ENCODE results near the gene TMEM31.

TMEM31 gene, protein sequence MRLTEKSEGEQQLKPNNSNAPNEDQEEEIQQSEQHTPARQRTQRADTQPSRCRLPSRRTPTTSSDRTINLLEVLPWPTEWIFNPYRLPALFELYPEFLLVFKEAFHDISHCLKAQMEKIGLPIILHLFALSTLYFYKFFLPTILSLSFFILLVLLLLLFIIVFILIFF

DNA sequence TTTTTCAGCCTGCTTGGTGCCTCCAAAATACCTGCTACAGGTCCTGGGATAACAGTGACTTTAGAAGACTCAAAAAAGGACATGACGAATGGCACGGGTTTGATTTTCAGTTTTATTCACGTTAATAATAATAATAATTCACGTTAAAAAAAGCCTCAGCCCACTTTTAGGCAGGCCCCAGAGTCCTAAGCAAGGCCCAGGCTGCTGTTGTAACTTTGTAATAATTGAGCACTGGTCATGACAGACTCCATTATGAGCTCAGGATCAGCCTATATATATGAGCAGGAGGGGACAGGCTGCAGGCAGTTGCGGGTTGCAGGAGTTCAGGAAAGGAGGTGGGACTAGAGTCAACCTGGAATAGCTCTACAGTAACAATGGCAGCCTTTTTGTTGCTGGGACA is at the start of gene TMEM31:
TSS of gene TMEM31 (plus strand) at position 301 of the 400 bp plus-strand sequence. CDS start 1,350 bp downstream, outside the sequence.
- DNase-seq: no peak

DNA sequence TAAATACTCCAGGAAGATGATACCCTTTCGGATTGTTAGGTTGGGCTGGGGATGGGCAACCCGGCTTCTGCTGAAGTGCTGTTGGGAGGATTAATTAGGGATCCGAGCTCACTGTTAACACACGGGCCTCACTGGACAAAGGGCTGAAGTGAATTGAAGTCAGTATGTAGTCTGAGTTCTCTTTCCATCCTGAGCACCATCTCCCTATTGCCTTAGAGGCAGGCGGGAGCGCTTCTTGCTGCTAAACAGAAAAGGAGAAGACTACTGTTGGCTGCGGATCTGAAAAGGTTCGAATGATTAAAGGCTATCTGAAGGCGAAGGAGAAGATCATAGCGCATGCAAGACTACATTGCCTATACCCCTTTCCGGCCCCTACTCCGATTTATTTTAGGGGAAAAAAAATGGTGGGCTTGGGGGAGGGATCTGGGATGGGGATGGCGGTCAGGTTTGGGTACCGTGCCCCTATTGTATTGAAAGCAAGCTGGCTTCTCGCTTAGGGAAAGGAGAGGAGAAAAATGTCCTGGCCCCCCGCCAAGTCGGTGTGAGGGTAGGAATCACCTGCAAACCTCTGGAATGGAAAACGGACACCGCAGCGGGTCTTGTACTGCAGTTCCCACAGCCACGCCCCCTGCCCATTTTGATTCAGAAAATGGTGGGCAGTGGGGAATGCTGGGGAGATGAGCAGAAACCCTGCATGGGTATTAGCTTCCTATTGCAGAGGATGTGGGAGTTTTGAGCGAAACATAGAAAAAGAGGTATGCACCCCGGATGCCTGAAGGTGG is 46.5 kb upstream of the TMEM31 start:
- no peak for DNase-seq

DNA sequence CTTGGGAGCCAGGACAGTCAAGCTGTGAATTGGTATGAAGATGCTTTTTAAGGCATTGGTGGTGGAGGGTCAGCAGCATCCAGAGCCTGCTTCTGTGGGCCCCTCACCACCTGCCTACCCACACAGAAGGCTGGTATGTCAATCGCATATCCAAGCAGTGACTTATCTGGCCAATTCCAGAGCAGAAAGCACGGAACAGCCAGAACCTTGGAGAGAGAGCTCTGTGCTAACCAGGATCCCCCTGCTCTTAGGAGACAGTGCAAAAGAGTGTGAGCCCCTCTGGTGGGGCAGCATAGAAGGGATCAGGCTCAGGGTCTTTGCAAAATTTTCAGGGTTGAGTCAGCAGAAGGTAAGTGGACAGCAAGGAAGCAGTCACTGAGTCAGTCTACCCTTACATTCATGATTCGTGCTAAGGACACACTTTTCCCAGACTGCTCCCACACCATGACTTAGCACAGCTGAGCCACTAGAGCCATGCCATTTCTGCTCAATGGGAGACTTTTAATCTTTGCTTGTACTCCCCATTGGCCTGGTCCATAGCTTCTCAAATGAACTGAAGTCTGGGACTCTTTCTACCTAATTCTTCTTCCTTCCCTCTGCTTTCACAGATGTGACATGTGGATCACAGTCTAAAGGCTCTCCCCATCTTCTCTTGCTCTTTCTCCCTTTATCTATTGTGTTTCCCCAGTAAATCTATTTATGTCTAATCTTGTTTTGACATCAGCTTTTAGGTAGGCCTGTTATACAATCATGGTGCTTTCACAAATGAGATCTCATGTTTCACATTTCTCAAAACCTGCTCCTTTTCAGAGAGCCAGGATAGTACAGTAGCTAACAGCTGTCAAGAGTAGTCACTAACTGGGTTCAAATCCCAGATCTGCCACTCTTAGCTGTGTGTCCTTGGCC is 44.3 kb upstream of the TMEM31 start:
- DNase-seq: peak; percentile 56

DNA sequence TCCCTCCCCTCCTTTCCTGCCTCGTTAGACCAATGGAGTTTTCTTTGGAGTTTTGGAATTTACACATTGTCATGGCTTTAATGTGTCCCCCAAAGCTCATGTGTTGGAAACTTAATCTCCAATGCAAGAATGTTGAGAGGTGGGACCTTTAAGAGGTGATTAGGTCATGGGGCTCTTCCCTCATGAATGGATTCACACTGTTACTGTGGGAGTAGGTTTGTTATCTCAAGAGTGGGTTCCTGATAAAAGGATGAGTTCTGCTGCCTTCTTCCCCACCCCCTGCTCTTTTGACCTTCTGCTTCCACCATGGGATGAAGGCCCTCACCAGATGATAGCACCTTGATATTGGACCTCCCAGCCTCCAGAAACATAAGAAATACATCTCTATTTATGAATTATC is 41.0 kb upstream of the TMEM31 start:
- no peak for DNase-seq

DNA sequence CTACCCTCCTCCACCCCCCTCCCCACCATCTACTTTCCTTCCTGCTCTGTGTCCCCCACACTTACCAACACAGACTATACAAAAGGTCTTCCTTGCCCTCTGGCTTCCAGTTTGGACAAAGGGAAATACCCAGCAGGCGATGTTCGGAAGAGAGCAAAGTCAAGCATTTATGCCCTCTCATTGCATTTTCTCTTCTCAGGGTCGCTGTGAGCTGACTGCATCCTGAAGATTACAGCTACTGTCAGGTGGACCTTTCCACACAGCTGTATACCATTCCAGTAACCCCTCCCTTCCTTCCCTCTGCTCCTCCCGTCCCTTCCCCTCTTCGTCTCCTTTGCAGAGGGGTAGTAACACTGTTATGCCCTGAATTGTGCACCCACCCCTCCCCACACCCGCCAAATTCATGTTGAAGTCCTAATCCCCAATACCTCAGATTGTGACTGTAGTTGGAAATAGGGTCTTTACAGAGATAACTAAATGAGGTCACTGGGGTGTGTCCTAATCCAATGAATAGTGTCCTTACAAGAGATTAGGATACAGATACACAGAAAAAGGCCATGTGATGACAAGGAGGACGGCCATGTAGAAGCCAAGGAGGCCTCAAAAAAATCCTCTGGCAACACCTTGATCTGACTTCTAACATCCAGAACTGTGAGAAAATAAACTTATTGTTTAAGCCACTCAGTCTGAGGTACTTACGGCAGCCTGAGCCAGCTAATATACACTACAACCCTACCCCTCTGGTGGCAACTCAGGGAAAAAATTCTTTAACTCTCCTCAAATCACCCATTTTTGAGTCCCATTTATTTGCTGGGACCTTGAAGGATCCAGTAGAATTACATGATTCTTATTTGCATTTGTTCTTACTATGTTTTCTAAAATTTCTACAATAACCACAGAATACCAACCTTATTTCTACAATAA is 35.9 kb upstream of the TMEM31 start:
- peak; percentile 68 for DNase-seq

DNA sequence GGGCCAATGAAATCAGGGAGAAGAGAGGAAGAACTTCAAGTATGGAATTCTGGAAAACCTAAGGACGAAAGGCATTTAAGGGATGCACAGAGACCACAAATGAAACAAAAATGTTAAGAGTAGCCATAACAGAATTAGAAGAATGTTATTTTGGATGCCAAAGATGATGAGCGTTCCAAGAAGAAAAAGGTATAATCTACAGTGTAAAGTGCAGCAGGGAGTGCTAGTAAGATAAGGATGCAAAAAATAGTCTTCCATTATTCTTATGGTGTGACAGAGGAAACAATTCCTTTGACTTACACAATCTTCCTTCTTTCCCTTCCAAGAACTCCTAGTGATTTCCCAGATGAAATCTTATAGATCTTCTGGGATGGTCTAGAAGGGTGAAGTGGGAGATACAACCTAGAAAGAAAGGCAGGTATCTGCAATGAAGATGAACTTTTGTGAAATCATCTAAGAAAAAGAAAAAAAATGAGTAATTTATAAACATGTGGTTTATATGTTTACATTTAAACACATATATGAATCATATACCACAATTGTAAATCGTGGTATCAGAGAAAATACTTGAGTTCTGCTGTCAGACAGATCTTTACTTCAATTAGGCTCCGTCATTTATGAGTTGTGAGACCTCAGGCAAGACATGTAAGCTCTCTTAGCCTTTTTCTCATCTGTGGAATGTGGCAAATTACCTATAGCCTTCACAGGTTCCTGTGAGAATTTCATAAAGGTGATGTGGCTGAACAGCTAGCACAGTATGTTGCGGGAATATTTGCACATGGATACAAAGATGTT is 32.3 kb upstream of the TMEM31 start:
- DNase-seq: no peak

DNA sequence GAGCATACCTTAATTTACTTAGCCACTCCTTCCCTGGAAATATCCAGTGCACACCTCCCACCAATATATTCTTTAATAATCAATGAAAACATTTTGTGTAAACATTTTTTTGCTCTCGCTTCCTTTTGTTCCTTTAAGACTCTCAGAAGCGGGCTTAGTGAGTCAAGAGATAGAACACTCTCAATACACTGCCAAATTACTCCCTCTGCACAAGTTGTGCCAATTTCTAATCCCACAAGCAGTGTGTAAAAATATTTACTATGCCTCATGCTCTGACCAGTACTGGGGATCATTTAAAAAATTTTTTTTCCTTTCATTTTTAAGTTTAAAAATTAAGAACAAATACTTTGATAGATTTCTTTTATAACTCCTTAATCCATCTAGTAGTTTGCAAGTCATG is 29.3 kb upstream of the TMEM31 start:
- no peak for DNase-seq

DNA sequence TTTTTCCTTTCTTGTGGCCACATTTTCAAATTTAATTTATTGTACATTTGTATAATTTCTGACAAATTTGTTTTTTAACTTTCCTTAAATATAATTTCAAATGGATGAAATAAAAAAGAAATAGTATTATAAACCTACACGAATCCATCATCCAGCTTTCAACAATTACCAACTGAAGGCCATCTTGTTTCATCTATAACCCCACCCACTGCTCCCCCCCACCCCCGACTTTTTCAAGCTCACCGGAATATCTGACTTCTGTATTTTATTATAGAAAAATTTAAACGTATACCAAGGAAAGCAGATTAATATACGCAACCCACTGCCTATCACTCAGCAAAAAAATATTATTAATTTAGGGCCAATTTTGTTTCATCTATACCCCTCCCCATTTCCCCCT is 25.3 kb upstream of the TMEM31 start:
- DNase-seq: peak; percentile 29

DNA sequence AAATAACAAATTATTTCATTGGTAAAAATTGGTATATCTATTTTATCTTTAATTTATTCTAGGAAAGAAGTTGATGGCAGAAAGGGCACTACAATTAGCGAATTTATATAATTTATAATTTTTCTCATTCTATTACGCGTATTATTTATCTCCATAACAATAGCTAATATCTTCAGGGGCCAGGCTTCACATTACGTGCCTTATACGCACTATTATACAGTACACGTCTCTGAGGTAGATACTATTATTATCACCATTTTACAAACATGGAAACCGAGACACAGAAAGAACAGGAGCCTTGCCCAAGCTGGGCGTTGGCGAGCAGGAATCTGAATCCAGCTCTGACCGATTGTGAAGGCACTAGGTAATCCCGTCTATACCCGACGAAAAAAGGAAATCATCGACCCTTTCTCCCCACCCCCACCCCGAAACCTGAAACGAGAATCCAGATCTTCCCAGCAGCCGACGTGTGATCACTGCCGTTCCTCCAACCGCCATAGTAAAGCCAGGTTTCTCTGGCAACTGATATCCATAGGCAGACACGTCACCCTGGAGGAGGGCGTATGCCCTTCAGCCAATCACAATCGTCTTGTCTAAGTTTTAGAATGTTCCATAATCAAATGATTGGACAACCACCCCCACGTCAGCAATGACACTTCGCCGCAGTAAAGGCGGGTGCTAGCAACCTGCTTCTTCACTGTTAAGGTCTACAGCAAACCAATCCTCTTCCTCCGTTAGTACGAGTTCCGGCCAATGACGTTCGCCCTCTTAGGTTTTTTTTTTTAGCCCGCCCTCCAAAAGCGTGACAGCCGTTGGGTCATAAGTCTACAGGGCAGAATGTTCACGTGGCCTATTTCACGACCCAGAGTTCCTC is 24.3 kb upstream of the TMEM31 start, which contains the start of gene MORF4L2:
TSS of gene MORF4L2 (minus strand) at position 501 of the 874 bp plus-strand sequence. CDS start 9,672 bp downstream, outside the sequence.
- peak; percentile 99 for DNase-seq

DNA sequence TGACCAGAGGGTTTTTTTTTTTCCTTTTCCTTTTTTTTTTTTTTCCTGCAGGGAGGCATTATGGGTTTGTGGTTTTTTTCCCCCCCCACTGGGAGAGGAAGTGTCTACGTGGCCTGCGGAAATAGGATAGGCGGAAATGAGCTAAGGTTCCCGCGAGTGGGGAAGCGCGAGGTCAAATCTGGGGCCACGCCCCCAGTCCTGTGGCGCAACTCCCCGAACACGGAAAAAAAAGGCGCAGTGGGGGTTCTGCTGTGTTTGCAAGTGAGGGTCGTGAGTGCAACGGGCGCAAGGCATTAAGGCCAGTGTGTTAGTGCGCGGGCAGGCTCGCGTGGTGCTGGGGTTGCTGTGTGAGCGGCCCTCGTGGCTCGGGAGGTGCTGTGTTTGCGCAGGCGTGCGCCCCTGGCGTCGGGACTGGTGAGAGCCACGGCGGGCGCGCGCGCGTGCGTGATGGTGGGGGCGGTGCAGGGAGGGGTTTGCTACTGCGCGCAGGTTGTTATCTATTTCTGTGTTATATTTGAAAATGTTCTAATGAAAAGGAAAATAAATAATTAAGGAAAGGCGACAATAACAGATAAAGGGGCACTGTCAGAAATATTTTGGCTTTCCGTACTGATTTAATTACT is 23.5 kb upstream of the TMEM31 start:
- DNase-seq: peak; percentile 92

DNA sequence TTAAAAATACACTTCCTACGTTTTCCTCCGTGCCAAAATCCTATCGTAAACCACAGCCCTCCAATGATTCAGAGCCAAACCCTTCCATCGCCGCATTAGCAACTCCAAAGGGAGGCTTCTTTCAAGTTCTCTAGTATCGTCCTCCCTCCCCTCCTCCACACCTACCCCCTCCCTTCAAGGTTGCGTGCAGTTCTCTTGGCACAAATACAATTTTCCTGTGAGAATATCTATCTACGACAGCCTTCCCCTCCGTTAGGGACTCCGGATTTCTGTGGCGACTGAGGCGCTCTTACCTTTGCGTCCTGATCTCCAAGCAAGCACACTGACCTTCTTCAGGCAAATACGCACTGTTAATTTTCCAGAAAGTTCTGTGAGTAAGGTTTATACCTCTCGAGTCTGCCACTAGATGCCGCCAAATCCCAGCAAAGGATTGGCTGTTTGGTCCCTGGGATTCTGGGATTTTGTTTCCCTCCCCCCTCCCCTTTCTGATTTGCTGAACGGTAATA is 23.0 kb upstream of the TMEM31 start:
- peak; percentile 90 for DNase-seq

DNA sequence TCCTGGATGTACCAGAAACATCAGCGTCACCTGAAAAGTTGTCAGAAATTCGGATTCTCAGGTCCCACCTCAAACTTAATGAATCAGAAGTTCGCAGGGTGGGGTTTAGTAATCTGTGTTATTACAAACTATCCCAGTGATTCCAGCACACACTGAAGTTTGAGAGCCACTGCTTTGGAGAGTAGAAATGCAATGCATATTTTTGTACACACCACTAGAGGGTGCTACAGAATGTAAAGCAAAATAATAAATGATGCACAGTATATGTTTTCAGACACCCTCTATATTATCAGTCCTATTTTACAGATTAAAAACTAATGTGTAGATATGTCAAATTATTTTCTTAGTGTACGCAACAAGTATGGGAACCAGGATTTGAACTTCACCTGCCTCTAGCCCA is 21.8 kb upstream of the TMEM31 start:
- peak; percentile 57 for DNase-seq

DNA sequence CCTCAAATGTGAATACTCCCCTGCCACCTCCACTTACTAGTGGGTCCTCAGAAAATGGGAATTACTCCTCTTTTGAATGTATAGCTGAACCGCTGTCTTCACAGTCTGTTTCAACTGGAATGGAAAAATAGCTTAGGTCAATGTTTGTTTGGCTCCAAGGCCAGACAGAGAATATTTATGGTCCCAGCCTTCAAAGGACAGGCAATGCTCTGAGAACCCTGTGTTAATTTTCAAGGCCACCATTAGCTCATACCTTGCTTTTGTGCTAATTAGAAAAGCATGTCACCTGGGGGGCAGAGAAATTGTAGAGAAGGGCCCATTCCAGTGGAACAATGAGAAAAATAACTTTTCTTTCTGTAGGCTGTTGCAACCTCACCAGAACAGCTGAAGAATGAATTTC is 19.6 kb upstream of the TMEM31 start:
- DNase-seq: no peak

DNA sequence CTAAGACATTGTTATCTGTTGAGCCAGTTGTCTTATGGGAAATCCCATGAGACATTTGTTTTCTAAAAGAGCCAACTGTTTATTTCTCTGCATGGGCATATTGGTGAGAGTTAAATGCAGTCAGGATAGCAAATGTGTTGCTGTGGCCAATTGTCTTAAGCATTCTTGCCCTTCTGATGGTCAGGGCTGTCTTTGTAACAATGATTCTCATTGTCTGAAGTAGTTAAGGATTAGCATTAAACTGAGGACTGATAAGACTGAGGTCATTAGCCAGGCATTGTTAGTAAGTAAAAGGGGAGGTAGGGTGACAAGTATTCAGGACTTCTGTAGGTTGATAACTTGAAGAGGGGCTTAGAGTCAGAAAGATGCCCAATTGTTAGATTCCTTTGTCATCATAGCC is 13.0 kb upstream of the TMEM31 start:
- no peak for DNase-seq

DNA sequence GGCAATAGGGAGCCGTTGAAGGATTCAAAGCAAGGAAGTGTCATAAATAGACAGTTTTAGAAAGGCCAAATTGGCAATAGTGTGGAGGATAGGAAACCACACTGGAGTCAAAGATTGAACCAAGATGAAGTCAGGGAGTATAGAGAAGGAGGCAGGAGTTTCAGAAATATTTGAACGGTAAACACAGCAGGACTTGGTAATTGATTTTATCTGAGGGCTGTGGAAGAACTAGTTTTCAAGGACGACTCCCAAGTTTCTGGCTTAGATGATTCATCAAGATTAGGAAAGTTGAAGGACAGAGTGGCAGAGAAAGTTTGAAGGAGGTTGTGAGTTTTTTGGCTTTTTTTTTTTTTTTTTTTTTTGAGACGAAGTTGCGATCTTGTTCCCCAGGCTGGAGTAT is 11.5 kb upstream of the TMEM31 start:
- no peak for DNase-seq

DNA sequence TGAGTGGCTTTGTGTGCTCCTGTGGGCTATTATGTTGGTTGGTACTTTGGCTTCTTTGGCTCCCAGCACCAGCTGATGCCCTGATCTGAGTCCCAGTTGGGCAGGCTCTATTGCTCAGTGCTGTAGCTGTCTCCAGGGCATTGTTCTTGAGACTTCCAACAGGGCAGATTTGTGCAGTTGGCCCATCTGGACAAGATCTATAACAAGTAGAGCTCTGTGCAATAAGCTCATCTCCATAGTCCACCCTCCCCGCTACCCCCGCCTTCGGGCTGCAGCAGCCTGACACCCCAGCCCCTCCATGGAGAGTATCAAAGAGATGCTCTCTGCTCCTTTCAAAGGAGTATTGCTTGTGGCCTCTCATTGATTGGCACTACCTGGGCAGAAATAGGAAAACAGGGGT is 5.8 kb upstream of the TMEM31 start:
- DNase-seq: peak; percentile 78

DNA sequence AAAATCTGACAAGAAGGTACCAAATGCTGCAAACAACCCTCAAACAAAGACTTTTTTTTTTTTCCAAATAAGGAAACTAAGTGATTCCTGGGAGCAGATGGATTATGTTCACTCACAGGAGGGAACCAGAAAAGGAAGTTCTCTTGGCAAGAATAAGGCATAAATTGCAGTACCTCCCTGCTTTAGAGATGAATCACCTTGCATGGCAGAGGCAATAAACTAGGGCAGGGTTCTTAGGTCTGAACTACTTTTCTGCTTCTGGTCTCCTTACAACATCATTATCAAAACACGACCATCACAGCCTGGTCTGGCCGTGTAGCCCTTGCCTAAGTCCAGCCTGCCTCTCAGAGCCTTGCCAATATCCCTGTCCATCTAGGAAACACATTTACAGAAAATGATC is 6.3 kb downstream of the TMEM31 start:
- no peak for DNase-seq

DNA sequence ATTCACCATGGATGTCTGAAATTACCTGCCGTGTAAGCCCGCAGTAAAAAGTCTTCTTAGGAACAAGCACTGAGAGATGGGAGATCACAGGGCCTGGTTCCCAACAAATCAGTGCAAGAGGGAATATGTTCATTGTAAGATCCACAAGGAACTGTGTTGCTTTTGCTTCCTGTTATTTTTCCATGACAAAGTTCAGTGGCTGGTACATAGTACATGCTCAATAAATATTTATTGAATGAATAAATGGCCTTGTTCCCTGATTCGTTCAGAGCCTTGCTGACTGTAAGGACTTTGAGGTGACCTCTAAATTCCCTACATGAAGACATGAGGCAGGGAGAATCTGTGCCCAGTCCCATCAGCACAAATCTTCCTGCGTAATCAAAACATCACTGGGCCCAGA is 7.4 kb downstream of the TMEM31 start:
- no peak for DNase-seq

DNA sequence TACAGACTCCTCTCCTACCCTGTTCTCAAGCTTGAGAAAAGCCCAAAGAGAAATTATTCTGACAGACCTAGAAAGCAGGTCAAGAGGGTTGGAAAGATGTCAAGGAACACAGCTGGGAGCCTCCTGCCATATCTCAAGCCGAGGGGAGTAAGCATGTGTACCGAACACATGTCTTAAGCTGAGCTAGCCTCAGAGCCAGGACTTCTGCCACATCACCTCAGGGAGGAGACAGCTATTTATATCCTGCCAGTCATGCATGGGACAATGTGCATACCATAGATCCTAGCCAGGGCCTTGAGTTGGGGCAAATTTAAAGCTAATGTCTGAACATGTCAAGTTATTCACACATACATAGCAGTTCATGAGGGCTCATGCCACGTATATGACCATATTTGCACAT is 11.8 kb downstream of the TMEM31 start:
- DNase-seq: no peak

DNA sequence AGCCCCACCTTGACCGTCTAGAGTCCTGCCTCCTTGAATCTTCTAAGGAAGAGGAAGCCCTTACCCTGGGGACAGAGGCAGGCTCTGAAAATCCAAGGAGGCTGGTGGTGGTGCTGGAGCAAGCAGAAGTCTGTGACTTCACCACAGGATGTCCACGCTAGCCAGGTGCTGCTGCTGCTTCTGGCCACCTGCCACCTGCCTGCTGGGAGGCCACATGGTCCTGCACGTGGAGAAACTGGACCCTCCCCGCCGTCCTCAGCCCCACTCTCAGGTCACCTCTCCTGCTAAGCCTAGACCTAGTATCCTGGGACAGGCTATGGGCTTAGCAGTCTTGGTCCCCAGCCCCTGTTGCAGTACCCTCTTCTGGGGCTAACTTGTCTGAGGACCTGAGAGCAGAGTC is 15.8 kb downstream of the TMEM31 start:
- no peak for DNase-seq
